ENCODE data around the gene HPX.

GRCh38 chr11:6488821-6489220 is 48.0 kb upstream of the HPX start:
- TF ChIP-seq CTCF (IDR thresholded peaks at IDR 0.05; ENCODE audit: insufficient read depth, low read length) = no peak
- TF ChIP-seq POLR2AphosphoS5 (IDR thresholded peaks at IDR 0.05; ENCODE audit: low read depth) = no peak
